DMS79 treated with DMSO at 0.1 percent for 48 hours (cell line): ENCODE results near the gene SRRM5.
"Not testable (repeated sequence)": the region's sequence is repeated elsewhere in the genome, so short reads cannot be mapped to it uniquely, and the experiment has no call there.

Experiments
- DNase-seq: peaks from one replicate; lab custom pipeline; 2025; lab: John Stamatoyannopoulos, UW

Gene SRRM5

DNA sequence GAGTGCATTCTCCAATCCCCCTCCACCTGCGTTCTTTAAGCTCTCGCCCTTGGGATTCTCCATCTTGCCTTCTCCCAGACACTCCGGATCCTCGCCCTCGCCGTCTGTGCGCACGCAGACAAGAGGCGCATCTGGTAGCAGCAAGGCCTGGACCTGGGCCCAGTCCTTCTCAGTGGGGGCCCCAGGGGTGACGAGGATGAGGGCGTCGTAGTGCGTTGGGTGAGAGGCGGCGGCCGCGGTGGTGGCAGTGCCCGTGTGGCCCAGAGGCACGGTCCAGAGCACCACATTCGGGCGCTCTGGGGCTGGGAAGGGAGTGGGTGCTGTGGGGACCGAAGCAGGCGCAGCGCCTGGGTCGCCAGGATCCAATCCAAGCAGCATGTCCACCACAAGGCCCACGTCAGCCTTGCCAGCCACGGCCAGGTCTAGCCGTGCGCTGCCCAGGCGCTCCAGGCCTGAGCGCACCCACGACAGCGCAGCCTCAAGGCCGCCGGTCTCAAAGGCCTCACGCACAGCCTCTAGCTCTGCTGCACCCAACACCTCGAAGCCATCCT, 19.0 kb upstream of the SRRM5 start:
- no peak for DNase-seq

DNA sequence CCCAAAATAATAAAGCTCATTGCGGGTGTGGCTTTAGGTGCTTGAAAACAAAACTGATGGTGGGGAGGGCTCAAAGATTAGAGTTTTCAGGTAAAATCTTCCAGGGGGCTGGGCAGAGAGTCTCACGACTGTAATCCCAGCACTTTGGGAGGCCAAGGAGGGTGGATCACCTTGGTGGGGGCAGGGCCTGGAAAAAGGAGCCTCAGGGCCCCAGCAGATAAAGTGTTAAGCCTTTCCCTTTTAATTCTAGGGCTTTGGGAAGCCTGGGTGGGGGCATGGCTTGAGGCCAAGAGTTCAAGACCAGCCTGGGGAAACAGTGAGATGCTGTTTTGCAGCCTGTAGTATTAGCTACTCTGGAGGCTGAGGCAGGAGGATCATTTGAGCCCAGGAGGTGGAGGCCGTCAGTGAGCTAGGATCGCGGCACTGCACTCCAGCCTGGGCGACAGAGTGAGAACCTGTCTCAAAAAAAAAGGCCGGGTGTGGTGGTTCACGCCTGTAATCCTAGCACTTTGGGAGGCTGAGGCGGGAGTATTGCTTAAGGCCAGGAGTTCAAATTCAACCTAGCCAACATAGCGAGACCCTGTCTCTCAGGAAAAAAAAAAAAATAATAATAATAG, 17.7 kb upstream of the SRRM5 start:
- no peak for DNase-seq

GRCh38 chr19:43594710-43595604, 16.9 kb upstream of the SRRM5 start:
- peak; percentile 41 for DNase-seq

DNA sequence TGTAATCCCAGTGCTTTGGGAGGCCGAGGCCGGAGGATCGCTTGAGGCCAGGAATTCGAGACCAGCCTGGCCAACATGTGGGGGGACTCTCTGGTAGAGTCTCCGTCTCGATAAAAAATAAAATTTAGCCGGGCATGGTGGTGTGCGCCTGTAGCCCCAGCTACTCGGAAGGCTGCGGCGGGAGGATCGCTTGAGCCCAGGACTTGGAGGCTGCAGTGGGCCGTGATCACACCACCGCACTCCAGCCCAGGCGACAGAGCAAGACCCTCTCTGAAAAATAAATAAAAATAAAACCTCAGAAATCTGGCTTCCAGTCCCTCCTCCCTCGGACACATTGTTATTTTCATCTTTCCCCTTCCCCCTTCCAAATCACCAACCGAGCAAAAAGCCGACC, 16.3 kb upstream of the SRRM5 start:
- no peak for DNase-seq

DNA sequence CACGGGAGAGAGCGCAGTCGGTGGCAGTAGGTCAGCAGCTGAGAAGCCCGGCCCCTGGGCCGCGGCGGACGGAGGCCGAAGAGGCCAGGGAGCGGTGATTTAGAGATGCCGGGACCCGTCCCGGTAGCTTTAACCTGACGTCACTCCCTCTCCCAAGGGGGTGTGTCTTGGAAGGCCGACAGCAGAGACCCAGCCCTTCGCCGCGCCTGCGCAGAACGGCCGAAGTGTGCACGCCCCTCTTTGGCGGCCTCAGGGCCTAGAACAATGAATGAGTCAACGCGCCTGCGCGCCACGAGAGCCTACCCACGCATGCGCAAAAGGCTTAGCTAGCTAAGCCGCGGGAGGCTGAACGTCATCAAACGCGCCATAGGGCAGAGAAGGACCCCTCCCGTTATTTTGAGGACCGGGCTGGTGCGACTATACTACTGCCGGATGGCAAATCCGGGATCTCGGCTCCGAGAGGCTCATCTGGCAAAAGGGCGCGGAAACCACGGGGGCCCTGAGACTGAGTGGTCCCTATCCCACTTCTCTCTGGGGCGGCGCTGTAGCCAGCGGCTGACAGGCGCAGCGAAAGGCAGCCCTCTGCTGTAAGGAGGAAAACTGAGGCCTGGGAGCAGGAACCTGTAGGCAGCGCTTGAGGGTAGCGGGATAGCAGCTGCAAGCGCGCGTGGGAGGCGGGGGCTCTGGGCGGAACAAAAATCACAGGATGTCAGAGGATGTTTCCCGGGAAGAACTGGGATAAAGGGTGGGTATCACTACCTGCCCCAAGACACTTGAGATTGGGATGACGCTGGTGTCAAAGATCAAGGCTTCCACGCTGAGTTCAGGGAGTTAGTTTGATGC, 15.7 kb upstream of the SRRM5 start, which contains the start of the genes IRGQ and ZNF576:
IRGQ (minus strand) TSS at position 136 of the 843 bp plus-strand sequence. CDS start 796 bp downstream, outside the sequence.
ZNF576 (plus strand) TSS at position 597 of the 843 bp plus-strand sequence. CDS start 514 bp downstream, outside the sequence.
- peak; percentile 98 for DNase-seq

DNA sequence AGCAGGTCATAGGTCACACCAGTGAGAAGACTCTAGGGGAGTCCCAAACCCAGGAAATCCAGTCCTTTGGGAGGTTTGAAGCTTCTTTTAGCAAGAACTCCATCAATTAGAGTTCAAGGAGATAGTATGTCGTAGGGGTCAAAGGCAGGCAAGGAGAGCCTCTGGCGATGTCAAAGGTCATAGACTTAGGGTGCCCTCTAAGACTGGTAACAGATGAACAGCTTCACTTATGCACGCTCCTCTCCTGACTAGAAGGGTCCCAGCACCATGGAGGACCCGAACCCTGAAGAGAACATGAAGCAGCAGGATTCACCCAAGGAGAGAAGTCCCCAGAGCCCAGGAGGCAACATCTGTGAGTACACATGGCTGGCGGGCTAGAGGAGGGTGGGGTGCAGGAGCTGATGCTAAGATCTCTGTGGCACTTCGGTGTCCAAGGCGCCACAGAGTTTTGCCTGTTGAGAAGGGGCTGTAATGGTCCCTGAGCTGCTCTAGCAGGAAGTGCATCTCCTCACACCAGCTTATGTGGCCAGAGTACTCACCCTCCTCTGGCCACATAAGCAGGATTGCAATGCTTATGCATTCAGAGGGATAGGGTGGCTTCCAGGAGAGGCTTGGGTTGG, 14.9 kb upstream of the SRRM5 start:
- DNase-seq = no peak

DNA sequence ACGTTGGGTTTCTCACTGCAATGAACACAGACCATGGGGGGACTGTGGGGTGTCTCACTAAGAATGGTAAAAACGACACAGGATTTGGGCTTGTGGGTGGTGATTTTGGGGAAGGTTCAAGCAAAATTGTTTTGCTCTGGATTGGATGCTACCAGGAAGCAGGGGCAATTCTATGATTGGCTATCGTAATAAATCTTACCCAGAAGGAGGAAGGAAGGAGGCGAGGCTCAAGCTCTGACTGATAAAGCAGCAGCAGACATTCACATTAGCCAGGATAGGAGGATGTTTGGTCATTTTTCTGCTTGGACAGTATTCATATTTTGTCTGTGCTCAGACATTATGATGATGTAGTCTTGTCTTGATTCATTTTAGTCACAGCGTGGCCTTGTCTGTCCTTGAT, 14.0 kb upstream of the SRRM5 start:
- no peak for DNase-seq

DNA sequence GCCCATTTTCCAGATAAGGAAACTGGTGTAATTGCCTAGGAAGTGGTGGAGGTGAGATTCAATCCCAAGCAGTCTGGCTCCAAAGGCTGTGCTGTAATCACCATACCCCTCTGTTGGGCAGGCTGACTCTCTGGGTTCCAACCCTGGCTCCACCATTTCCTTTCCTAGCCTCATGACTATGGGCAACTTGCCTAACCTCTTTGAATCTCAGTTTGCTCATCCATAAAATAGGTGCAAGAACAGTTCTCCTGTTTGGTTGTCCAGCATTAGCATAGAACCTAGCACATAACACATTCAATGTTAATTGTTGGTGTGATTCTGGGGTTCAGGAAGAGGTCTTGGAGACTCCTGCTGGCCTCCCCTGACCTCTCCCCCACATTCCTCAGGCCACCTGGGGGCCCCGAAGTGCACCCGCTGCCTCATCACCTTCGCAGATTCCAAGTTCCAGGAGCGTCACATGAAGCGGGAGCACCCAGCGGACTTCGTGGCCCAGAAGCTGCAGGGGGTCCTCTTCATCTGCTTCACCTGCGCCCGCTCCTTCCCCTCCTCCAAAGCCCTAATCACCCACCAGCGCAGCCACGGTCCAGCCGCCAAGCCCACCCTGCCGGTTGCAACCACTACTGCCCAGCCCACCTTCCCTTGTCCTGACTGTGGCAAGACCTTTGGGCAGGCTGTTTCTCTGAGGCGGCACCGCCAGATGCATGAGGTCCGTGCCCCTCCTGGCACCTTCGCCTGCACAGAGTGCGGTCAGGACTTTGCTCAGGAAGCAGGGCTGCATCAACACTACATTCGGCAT, 13.2 kb upstream of the SRRM5 start:
- no peak for DNase-seq

DNA sequence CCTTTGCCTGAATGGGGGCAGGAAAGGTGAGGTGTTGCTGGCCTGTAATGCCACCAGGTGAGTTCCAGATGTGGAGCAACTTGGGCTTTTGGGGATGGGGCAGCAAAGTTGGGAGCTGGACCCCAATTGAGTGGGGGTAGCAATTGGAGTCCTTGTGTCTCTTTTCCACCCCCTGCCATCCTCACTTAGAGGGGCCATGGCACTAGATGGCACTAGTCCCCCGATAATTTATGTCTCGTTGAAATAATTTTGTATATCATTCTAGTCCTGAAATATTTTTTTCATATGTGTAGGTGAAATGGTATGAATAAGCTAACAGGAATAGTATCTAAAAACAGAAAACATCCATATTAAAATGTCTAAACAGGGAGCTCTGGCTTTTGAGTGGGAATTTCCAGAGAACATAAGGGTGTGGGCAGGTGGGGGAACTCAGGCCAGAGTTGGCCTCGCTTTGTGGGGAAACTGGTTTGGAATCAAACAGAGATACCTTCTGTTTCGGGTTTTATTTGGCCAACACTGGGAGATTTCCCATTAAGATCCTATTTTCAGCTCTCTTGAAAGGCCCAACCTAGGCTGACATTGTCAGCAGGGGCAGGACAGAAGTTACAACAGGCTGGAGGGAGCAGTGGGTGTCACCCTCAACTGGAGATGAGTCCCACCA, 12.1 kb upstream of the SRRM5 start:
- DNase-seq = no peak

DNA sequence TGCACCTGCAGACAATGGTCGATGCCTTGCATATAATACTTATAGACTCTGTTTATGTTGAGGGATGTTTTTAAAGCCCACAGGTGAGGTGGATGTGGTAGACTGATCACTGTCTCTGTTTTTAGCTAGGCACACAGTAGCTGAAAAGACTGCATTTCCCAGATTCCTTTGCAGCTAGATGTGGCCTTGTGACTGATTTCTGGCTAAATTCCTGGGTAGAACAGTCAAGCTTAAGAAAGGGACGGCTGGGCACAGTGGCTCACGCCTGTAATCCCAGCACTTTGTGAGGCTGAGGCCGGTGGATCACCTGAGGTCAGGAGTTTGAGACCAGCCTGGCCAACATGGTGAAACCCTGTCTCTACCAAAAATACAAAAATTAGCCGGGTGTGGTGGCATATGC, 11.6 kb upstream of the SRRM5 start:
- not testable (repeated sequence) for DNase-seq

DNA sequence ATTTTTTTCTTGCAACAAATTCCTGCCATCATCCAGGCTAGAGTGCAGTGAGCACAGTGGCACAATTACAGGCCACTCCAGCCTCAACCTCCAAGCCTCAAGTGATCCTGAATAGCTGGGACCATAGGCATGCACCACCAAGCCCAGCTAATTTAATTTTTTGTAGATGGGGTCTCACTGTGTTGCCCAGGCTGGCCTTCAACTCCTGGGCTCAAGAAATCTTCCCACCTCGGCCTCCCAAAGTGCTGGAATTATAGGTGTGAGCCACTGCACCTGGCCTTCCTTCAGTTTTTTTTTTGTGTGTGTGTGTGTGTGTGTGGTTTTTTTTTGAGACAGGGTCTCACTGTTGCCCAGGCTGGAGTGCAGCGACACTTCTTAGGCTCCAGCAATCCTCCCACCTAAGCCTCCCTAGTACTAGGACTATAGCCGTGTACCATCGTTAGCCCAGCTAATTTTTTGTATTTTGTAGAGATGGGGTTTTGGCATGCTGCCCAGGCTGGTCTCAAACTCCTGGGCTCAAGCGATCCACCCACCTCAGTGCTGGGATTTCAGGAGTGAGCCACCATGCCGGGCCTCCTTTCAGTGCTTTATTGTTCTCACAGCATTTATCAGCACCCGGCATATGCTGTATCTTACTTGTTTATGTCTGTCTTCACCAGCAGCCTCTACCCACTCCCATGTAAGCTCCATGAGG, 5.9 kb upstream of the SRRM5 start:
- DNase-seq = no peak

GRCh38 chr19:43606569-43607229, 5.2 kb upstream of the SRRM5 start:
- no peak for DNase-seq

DNA sequence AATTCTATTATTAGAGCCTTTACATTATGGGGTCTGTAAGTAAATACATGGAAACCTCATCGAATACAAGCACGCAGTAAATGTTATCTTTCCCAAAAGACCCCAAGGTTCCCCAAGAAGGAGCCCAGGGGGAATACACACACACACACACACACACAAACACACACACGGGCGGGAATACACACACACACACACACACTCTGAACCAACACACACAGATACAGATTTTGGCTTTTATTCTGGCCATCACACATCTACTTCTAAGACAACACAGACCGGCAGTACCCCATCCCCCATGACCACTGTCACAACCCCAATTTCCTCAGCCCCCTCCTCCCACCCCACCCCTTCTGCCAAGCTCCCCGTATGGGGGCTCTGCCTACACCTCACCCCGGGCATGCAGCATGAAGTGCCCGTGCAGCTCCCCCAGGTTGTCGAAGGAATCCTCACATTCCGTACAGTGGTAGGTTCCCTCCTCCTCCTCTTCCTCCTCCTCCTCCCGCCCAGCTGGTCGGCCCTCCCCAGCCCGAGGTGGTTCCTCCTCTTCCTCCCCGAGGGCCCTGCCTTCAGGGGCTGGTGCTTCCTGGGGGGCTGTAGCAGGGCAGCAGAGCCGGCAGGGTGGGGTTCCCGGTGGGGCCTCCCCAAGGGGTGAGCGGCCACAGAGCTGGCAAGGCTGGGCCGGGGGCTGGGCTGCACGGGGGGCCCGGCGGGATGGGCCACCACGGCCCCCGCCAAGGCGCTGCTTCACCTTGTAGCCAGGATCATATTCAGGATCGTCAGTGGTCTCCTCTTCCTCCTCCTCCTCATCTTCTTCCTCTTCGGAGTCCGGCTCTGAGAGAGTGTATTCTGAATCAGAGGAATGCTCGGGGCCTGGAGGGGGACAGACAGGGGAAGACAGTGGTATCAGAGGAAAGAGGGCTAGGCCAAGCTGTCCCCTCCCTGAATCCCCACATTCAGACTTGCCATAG, 4.4 kb upstream of the SRRM5 start:
- DNase-seq = no peak

DNA sequence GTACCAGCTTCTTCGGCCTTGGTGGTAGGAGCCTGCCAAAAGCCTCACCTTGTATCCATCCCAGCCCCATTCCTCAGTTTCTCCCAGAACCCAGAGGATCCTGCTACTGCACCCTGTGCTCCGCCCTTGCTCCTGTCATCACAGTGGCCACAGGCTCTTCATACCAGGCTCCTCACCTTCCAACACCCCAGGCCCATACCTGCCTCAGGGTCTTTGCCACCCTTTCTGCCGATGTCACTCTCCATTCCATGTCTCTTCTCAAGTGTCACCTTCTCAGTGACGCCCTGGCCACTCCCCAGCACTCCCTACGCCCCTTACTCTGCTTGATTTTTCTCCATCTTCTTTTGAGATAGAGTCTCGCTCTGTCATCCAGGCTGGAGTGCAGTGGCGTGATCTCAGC, 2.0 kb upstream of the SRRM5 start:
- DNase-seq = no peak

DNA sequence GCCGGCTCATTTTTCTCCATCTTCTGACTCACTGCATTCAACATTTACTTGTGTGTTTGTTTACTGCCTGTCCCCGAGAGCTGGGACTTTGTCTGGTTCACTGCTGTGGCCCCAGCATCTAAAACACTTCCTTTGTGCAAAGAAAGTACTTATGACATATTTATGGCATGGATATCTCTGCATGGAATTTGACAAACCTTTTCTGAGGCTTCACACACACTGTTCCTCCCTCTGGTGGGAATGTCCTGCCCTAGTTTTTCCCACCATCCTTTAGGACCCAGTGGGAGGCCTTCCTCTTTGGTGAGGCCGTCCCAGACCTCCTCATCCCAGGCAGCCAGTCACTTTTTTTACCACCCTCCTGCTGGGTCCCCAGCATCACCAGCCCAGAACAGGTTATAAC, 1.4 kb upstream of the SRRM5 start:
- no peak for DNase-seq

- DNase-seq = no peak
Observed at GRCh38 chr19:43612374-43612773, 486 bp downstream of the SRRM5 start.

- DNase-seq = no peak
Observed at GRCh38 chr19:43616306-43616705, 4.4 kb downstream of the SRRM5 start.

DNA sequence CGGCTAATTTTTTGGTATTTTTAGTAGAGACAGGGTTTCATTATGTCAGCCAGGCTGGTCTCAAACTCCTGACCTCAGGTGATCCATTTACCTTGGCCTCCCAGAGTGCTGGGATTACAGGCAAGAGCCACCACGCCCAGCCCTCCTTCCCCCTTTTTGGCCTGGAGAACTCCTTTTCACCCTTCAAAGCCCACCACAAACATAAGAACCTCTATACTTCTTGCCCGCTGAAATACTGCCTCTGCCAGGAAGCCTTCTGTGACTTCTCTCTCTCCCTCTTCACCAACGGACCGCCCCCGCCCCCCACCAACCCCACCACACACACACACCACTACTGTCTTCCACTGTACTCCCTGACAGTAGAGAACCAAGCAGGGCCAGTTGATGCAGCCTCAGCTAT, 5.1 kb downstream of the SRRM5 start:
- DNase-seq = no peak
